Measurements from ENCODE around the gene CRYBG2. TPM values are rescaled to one million over a fixed set of nuclear protein-coding genes. Genes with fewer than 3 reads are reported as not detected.

Gene CRYBG2
- total and polyA plus RNA-seq, 2 of the 13 experiments (the other 11 are each of a cell fraction or from before 2014, with no cell fraction given) = 1.3 to 2.9 TPM

DNA sequence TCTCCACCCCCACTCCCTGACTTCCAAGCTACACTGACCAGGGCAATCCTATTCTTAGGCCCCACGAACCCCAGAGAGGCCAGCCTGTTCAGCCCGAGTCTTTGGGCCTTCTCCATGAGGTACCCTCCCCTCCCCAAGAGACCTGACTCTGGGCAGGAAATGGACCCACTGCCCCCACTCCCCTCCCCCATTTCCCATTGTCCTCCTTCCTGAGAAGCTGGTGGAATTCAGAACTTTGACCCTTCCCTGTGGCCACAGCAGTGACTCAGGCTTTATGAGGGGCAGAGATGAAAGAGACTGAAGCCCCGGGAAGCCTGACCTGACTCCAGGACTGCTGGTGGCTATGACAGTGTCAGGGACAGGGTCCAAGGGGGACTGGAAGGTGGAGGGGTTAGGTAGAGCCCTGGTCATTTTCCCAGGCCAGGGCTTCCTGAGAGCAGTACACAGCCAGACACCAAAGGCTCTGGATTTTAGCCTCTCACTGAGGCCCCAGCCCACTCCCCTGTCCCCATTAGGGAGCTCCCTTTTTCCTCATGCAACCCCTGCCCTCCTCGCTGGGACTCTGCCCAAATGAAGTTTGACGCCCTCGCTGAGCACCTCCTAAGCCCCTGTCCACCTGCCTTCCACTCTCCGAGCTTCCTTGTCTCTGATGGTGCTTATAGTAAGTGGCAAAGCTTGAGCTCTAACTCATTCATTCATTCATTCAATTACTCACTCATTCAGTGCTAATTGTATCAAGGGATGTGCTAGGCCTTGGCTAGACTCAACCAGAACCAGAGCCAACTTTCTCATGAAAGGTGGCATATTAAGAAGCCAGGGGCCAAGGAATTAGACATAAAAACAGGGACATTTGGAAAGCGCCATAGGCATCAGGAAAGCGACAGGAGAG lies 3.0 kb downstream of the CRYBG2 start (continued):
- TF ChIP-seq SRF (IDR thresholded peaks at IDR 0.05; ENCODE audit: low read depth, low read length) = no peak
- peak; percentile 50; the same call in 1 of the 2 replicates for TF ChIP-seq ZMAT3 (CRISPR knock-in tag; conservative IDR thresholded peaks at IDR 0.05)
- TF ChIP-seq YEATS4 (CRISPR knock-in tag; IDR thresholded peaks at IDR 0.05; ENCODE audit: borderline replicate concordance) = peak; percentile 44; the same call in 1 of the 2 replicates
- TF ChIP-seq PHB2 (IDR thresholded peaks at IDR 0.05; ENCODE audit: partially characterized antibody) = no peak
- TF ChIP-seq, protein P1, sequence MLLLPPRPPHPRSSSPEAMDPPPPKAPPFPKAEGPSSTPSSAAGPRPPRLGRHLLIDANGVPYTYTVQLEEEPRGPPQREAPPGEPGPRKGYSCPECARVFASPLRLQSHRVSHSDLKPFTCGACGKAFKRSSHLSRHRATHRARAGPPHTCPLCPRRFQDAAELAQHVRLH (CRISPR knock-in tag; IDR thresholded peaks at IDR 0.05; ENCODE audit: borderline replicate concordance, low read depth) = peak; percentile 30; the same call in 1 of the 2 replicates
- TF ChIP-seq, protein P2, sequence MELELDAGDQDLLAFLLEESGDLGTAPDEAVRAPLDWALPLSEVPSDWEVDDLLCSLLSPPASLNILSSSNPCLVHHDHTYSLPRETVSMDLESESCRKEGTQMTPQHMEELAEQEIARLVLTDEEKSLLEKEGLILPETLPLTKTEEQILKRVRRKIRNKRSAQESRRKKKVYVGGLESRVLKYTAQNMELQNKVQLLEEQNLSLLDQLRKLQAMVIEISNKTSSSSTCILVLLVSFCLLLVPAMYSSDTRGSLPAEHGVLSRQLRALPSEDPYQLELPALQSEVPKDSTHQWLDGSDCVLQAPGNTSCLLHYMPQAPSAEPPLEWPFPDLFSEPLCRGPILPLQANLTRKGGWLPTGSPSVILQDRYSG (CRISPR knock-in tag; IDR thresholded peaks at IDR 0.05) = no peak
- TF ChIP-seq, protein P3, sequence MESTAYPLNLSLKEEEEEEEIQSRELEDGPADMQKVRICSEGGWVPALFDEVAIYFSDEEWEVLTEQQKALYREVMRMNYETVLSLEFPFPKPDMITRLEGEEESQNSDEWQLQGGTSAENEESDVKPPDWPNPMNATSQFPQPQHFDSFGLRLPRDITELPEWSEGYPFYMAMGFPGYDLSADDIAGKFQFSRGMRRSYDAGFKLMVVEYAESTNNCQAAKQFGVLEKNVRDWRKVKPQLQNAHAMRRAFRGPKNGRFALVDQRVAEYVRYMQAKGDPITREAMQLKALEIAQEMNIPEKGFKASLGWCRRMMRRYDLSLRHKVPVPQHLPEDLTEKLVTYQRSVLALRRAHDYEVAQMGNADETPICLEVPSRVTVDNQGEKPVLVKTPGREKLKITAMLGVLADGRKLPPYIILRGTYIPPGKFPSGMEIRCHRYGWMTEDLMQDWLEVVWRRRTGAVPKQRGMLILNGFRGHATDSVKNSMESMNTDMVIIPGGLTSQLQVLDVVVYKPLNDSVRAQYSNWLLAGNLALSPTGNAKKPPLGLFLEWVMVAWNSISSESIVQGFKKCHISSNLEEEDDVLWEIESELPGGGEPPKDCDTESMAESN (CRISPR knock-in tag; conservative IDR thresholded peaks at IDR 0.05) = peak; percentile 89
- TF ChIP-seq, protein P4, sequence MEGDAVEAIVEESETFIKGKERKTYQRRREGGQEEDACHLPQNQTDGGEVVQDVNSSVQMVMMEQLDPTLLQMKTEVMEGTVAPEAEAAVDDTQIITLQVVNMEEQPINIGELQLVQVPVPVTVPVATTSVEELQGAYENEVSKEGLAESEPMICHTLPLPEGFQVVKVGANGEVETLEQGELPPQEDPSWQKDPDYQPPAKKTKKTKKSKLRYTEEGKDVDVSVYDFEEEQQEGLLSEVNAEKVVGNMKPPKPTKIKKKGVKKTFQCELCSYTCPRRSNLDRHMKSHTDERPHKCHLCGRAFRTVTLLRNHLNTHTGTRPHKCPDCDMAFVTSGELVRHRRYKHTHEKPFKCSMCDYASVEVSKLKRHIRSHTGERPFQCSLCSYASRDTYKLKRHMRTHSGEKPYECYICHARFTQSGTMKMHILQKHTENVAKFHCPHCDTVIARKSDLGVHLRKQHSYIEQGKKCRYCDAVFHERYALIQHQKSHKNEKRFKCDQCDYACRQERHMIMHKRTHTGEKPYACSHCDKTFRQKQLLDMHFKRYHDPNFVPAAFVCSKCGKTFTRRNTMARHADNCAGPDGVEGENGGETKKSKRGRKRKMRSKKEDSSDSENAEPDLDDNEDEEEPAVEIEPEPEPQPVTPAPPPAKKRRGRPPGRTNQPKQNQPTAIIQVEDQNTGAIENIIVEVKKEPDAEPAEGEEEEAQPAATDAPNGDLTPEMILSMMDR (CRISPR knock-in tag; IDR thresholded peaks at IDR 0.05) = 0 out of 2 replicates have a peak, but pooled peaks have one; percentile 11
- 0 out of 2 replicates have a peak, but pooled peaks have one; percentile 21 for TF ChIP-seq ZNF563 (CRISPR knock-in tag; IDR thresholded peaks at IDR 0.05)
- peak; percentile 58; the same call in 1 of the 2 replicates for TF ChIP-seq HMG20B (CRISPR knock-in tag; conservative IDR thresholded peaks at IDR 0.05)
- TF ChIP-seq, protein P5, sequence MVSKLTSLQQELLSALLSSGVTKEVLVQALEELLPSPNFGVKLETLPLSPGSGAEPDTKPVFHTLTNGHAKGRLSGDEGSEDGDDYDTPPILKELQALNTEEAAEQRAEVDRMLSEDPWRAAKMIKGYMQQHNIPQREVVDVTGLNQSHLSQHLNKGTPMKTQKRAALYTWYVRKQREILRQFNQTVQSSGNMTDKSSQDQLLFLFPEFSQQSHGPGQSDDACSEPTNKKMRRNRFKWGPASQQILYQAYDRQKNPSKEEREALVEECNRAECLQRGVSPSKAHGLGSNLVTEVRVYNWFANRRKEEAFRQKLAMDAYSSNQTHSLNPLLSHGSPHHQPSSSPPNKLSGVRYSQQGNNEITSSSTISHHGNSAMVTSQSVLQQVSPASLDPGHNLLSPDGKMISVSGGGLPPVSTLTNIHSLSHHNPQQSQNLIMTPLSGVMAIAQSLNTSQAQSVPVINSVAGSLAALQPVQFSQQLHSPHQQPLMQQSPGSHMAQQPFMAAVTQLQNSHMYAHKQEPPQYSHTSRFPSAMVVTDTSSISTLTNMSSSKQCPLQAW (CRISPR knock-in tag; IDR thresholded peaks at IDR 0.05) = peak; percentile 95
- peak; percentile 95 for TF ChIP-seq ESRRA (CRISPR knock-in tag; IDR thresholded peaks at IDR 0.05; ENCODE audit: low read depth)
- TF ChIP-seq ZFP36L2 (CRISPR knock-in tag; IDR thresholded peaks at IDR 0.05) = no peak
- TF ChIP-seq, protein P6, sequence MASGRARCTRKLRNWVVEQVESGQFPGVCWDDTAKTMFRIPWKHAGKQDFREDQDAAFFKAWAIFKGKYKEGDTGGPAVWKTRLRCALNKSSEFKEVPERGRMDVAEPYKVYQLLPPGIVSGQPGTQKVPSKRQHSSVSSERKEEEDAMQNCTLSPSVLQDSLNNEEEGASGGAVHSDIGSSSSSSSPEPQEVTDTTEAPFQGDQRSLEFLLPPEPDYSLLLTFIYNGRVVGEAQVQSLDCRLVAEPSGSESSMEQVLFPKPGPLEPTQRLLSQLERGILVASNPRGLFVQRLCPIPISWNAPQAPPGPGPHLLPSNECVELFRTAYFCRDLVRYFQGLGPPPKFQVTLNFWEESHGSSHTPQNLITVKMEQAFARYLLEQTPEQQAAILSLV (CRISPR knock-in tag; IDR thresholded peaks at IDR 0.05; ENCODE audit: borderline replicate concordance) = peak; percentile 90
- TF ChIP-seq FOXP1 (IDR thresholded peaks at IDR 0.05) = no peak
- TF ChIP-seq FOXP1 (CRISPR knock-in tag; IDR thresholded peaks at IDR 0.05) = peak; percentile 51; the same call in 1 of the 2 replicates
- TF ChIP-seq, protein P7, sequence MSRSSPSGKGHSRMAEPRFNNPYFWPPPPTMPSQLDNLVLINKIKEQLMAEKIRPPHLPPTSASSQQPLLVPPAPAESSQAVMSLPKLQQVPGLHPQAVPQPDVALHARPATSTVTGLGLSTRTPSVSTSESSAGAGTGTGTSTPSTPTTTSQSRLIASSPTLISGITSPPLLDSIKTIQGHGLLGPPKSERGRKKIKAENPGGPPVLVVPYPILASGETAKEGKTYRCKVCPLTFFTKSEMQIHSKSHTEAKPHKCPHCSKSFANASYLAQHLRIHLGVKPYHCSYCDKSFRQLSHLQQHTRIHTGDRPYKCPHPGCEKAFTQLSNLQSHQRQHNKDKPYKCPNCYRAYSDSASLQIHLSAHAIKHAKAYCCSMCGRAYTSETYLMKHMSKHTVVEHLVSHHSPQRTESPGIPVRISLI (CRISPR knock-in tag; IDR thresholded peaks at IDR 0.05; ENCODE audit: borderline replicate concordance) = peak; percentile 49; the same call in 1 of the 2 replicates
- peak; percentile 74 for TF ChIP-seq FOXA3 (CRISPR knock-in tag; IDR thresholded peaks at IDR 0.05)
- TF ChIP-seq ZNF260 (CRISPR knock-in tag; IDR thresholded peaks at IDR 0.05; ENCODE audit: borderline replicate concordance, low read depth) = no peak
- peak; percentile 40; the same call in 1 of the 2 replicates for TF ChIP-seq SIX4 (CRISPR knock-in tag; IDR thresholded peaks at IDR 0.05)
